Effector CD4-positive, alpha-beta T cell (primary cell): ENCODE measurements around the gene ROR2.
A peak's percentile ranks its signal among the peaks of the same experiment; 100 is the strongest.
"Not testable (repeated sequence)": the region's sequence is repeated elsewhere in the genome, so short reads cannot be mapped to it uniquely, and the experiment has no call there.

Experiments used
- DNase-seq: peaks from one replicate; pipeline ENCODE4 v3.0.0-alpha.2; 2020

ROR2 gene

GRCh38 chr9:91923145-91923544 is 26.9 kb downstream of the ROR2 start:
- DNase-seq: no peak

GRCh38 chr9:91921371-91921770 is 28.7 kb downstream of the ROR2 start:
- no peak for DNase-seq

GRCh38 chr9:91920630-91921350 is 29.2 kb downstream of the ROR2 start:
- DNase-seq: no peak

GRCh38 chr9:91919621-91920020 is 30.4 kb downstream of the ROR2 start:
- no peak for DNase-seq

GRCh38 chr9:91917436-91917835 is 32.6 kb downstream of the ROR2 start:
- DNase-seq: no peak

- DNase-seq: no peak
Observed at GRCh38 chr9:91915524-91916263, 34.3 kb downstream of the ROR2 start.

GRCh38 chr9:91914937-91915336 is 35.1 kb downstream of the ROR2 start:
- no peak for DNase-seq

GRCh38 chr9:91914404-91914803 is 35.6 kb downstream of the ROR2 start:
- no peak for DNase-seq

GRCh38 chr9:91913986-91914385 is 36.0 kb downstream of the ROR2 start:
- no peak for DNase-seq

GRCh38 chr9:91913096-91913495 is 36.9 kb downstream of the ROR2 start:
- no peak for DNase-seq

- no peak for DNase-seq
Observed at GRCh38 chr9:91911657-91912056, 38.4 kb downstream of the ROR2 start.

- not testable (repeated sequence) for DNase-seq
Observed at GRCh38 chr9:91909256-91909655, 40.8 kb downstream of the ROR2 start.

- DNase-seq: no peak
Observed at GRCh38 chr9:91908746-91909145, 41.3 kb downstream of the ROR2 start.

GRCh38 chr9:91908293-91908623 is 41.8 kb downstream of the ROR2 start:
- no peak for DNase-seq

GRCh38 chr9:91907484-91908292 is 42.3 kb downstream of the ROR2 start:
- no peak for DNase-seq

- peak; percentile 9 for DNase-seq
Observed at GRCh38 chr9:91905991-91906469, 44.0 kb downstream of the ROR2 start.

- no peak for DNase-seq
Observed at GRCh38 chr9:91905237-91905650, 44.8 kb downstream of the ROR2 start.

GRCh38 chr9:91904588-91905236 is 45.3 kb downstream of the ROR2 start:
- no peak for DNase-seq

- no peak for DNase-seq
Observed at GRCh38 chr9:91903126-91903911, 46.7 kb downstream of the ROR2 start.

GRCh38 chr9:91902475-91903125 is 47.4 kb downstream of the ROR2 start:
- DNase-seq: no peak

- no peak for DNase-seq
Observed at GRCh38 chr9:91900797-91901177, 49.2 kb downstream of the ROR2 start.
